T follicular helper cell (primary cell): Measurements from ENCODE around the gene TRNP1.
A peak's percentile ranks its signal among the peaks of the same experiment; 100 is the strongest.
"Not testable (repeated sequence)": the region's sequence is repeated elsewhere in the genome, so short reads cannot be mapped to it uniquely, and the experiment has no call there.

Source experiments
- DNase-seq: peaks from one replicate; pipeline ENCODE4 v3.0.0-alpha.2; 2020; ENCODE audit warnings: low read depth
- total RNA-seq, 2 experiments: gene quantifications; one replicate each; lab custom pipeline; 2026; lab: John Stamatoyannopoulos, UW

Gene TRNP1, protein sequence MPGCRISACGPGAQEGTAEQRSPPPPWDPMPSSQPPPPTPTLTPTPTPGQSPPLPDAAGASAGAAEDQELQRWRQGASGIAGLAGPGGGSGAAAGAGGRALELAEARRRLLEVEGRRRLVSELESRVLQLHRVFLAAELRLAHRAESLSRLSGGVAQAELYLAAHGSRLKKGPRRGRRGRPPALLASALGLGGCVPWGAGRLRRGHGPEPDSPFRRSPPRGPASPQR
- total RNA-seq = 0.35 to 0.36 reads per million in 2 experiments

DNA sequence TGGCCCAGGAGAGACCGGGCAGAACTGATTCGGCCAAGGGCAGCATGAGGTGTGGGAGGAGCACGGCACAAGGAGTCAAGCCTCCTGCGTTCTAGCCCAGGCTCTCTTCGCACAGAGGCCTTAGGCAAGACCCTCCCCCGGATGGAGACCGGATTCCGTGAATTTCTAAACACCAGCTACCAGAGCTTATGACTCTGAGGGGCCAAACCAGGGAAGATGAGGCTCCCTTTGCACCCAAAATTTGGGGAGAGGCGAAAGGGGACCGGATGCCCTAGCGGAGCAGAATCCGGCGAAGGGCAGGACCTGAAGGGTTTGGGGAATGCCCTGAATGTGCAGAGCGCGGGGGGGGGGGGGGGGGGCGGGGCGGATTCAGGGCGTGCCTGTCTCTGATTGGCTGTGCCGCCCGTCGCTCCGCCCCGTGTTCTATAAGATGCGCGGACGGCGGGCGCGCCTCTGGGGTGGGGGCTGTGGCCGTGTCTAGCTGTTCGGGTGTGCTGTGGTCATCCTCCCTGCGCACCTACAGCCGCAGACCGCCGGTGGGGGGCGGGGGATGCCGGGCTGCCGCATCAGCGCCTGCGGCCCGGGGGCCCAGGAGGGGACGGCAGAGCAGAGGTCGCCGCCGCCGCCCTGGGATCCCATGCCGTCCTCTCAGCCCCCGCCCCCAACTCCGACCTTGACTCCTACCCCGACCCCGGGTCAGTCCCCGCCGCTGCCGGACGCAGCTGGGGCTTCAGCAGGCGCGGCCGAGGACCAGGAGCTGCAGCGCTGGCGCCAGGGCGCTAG lies at the start of gene TRNP1:
TRNP1 (plus strand) TSS at position 456 of the 783 bp plus-strand sequence; CDS start at position 551, 95 bp downstream.
- DNase-seq = peak; percentile 55

DNA sequence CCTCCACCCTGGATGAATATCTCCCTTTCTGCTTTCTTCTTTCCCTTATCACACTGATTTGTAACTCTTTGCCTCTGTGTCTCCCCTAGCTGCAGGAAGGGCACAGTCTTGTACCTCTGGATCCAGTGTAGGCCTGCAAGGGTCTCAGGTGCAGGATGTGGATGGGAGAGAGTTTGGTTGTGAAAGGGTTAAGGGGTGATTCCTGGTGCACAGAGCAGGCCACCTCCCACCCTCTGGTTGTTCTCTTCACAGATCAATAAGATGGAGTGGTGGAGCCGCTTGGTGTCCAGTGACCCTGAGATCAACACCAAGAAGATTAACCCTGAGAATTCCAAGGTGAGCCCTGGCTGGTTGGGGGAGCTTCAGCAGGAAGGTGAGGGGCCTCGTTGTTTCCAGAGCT lies 48.4 kb upstream of the TRNP1 start:
- no peak for DNase-seq

DNA sequence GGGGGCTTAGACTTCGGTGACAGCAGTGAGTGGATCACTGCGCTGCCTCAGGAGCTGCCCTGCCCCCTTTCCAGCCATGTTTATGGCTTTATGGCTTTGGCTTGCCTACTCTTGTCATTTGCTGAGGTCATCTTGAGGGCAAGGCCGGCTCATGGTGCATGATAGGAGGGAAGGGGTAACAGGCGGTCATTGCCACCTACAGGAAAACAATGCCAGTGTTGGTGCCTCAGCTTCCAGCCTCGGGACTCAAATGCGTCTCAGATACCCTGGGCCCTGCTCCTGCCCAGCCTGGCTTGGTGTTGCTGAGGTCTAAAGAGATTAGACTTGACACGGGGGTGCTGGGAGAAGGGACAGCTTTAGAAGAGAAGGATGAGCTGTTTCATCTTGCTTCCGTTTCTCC lies 47.8 kb upstream of the TRNP1 start:
- DNase-seq = no peak

DNA sequence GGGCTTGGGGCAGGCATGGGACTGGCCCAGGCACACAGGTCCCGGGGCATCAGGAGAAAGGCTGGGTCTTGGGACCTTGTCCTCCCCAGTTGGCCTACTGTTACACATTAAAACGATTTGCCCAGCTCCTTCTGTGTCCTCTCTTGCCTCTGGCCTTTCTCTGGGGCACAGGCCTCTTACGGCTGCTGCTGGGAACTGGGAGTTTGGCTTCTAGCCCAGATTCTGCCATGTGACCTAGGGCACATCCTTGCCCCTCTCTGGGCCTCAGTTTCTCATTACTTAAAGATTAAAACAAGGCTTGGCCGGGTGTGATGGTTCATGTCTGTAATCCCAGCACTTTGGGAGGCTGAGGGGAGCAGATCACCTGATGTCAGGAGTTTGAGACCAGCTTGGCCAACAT lies 47.2 kb upstream of the TRNP1 start:
- DNase-seq = no peak

DNA sequence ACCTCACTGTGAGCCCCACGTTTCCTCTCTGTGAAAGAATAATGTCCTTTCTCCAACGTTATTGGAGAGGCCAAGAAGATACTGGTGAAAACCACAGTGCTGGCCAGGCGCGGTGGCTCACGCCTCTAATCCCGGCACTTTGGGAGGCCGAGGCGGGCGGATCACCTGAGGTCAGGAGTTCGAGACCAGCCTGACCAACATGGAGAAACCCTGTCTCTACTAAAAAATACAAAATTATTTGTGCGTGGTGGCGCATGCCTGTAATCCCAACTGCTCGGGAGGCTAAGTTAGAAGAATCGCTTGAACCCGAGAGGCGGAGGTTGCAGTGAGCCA lies 44.8 kb upstream of the TRNP1 start:
- DNase-seq = not testable (repeated sequence)

DNA sequence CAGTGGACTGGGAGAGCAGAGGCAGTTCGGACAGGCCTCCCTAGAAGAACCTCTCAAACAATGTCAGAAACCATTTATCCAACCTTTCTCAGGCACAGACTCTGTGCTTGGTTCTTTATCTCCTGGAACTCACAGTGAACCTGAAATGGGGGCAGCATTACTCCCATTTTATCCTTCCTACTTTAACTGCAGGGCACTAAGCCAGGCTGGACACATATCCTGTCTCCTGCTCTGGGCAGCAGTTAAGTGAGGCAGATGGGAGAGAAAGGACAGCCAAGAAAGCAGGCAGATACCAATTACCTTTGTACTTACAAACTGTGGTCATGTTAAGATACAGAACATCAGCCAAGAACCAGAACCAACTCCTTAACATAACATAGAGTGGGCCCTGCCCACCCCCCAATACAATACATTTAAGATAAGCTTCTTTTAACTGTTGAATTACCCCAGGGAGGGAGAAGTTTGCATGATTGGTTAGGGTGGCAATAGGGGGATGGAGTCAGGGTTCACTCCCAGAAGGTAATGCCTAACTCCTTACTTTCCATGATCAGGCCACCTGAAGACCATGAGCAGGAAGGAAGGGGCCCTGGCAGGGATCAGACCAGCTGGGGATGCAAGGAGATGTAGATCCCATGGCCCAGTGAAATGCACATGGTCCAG lies 44.1 kb upstream of the TRNP1 start:
- no peak for DNase-seq

DNA sequence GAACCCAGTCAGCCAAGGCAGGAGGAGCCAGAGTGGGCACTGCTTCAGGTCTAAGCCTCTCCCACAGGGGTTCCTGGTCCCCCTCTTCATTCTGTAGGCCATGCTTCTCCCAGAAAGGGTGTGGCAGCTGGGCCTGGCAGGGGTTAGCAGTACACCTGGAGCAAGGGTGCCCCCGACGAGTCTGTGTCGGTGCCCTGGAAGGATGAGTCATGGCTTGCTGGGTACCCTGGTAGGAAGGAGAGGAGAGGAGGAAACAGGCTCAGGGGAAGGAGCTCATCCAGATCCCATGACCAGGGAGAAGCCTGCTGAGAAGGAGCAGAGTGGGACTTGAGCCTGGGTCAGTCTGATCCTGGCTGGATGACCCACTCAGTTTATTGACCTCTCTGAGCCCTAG lies 43.6 kb upstream of the TRNP1 start:
- DNase-seq = no peak

DNA sequence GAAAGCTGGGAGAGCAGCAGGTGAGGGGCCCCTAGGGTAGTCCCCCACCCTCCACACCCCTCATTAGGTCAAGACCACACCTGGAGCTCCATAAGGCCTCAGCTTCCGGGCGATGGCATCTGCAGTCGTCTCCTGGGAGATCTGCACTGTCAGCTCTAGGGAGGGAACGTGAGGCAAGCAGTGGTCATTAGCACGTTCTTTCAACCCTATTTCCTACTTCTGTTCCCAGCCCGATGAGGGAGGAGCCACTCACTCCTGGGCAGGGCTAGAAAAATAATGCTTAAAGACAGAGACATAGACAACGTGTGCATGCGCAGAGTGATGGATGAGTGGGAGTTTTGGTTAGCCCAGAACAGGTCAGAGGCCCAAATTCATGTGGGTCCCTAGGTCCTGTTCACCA lies 42.9 kb upstream of the TRNP1 start:
- DNase-seq = no peak

DNA sequence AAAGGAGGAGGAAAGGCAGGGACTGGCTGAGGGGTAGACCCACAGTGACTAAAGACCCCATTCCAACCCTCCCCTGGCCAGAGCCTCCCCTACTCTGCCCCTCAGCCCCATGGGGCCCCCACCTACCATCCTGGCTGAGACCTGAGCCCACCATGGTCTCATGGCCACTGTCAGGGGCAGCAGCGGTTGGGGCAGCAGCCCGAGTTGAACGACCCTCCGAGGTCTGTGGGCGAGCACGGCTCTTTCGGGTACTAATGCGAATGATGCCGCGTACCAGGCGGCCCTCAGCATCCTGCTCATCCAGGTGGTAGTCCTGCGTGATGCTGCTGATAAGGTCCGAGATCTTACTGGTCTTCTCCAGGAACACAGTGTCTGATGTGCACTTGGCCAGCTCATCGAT lies 42.3 kb upstream of the TRNP1 start:
- no peak for DNase-seq

DNA sequence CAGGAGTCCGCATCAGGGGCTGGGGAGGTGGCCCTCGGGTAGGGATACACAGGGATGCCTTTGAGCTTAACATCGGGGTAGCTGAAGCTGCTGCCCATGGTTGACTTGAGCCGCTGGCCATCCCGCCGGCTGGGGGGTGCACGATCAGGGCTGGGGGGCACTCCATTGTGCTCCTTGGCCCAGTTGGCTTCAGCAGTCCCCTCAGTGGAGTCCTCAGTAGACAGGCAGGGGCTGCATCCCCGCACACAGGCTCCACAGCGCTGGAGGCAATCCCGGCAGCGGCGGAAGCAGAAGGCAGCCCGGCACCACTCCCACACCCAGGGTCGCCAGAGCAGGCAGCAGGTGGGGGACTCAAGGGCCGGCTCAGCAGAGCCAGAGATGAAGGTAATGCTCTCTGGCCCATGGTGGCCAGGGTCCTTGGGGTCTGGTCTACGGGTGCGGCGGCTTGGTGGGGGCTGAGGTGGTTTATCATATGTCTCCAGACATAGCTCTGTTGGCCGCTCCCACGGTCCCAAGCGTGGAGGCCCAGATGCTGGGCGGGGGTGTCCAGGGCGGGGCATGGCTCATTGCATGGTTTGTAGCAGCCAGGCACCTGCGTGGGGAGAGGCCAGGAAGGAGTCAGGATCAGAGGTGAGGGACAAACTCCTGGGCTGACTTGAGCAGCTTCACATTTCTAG lies 41.5 kb upstream of the TRNP1 start:
- no peak for DNase-seq

DNA sequence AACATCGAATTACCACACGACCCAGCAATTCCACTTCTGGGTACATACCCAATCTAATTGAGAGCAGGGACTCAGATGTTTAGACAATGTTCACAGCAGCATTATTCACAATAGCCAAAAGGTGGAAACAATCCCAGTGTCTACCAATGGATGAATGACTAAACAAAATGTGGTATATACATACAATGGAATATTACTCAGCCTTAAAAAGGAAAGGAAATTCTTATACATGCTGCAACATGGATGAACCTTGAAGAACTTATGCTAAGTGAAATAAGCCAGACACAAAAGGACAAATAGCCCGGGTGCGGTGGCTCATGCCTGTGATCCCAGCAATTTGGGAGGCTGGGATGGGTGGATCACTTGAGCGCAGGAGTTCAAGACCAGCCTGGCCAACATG lies 40.1 kb upstream of the TRNP1 start:
- no peak for DNase-seq

DNA sequence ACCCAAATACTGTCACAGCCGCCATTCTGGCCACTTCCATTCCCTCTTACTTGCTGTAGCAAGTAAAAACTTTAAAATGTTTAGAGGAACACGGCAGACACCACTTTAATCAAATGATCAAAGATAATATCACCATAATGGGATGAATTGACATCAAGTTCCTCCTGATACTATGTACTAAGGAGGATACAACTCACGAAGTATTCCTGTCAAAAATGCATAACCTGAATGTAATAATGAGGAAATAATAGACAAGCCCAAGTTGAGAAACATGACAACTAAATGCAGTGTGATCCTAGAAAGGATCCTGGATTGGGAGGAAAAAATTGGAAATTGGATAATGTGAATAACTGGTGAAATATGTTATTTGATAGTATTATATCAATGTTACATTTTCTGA lies 37.2 kb upstream of the TRNP1 start:
- no peak for DNase-seq

DNA sequence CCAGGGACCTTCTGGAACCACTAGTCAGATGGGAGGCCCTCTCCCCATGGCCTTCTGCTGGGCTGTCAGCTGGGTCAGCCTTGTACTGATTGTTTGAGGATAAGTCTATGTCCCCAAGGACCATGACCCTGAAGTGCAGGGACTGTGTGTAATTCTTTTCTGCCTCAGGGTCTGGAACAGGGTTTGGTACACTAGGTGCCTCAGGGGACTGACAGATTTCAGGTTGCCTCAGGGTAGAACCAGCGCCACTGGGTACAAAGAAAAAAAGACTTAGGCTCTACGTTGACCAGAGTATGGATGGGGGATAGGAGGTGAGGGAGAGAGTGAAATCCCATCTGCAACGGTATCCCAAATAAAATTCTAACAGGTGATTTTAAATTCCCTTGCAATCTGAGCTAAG lies 36.2 kb upstream of the TRNP1 start:
- DNase-seq = no peak

DNA sequence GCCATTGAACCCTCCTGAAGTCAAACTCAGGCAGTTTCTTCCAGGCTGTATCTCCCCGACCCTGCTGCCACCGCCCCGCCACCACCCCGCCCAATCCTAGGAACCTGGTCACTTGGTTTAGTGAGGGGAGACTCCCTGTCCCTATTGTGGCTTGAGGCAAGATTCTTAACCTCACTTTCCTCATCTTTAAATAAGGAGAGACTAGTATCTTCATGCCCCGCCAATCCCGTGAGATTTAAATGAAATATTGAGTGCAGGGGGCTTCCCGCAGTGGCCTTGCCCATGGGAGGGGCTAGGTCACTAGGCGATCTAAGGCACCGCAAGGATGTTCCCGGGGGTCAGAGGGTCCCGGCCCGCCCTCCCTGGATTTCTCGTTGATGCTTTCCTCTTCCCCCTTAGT lies 34.2 kb upstream of the TRNP1 start:
- no peak for DNase-seq

DNA sequence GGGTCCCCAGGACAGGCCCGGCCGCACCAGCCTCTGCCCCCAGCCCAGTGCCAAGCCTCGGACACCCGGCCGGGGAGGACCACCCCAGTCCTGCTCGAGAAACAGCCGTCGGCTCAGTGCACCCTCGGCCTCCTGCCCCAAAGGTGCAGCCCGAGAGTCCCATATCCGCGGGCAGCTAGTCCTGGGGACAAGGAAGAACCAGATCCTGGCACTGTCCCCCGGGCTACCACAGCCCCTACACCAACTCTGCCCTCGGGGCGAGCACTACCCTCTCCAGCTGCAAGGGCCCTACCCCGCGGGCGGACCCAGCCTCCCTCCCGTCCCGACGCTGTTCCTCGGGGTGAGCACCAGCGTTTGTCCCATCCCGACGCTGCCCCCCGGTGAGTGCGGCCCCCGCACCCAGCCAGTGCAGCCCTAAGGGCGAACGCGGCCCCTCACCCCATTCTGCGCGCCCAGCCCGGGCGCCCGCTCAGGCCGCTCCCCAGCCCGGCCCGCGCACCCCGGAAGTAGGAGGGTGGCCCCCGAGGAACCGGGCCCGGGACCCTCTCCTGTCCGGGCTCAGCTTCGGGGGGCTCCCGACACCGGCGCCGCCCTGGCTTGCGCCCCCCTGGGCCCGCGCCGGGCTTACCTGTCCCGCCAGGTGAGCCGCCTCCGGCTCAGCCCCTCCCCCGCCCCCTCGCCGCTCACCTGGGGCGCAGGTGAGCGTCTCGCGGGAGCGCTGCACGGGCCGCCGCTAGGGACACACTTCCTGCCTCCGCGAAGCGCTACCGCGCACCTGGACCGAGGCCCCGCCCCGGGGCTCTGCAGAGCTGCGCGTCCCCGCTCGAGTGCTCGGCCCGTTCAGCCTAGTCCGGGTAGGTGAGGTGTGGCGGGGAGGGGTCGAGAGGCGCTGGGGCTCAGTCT lies 33.5 kb upstream of the TRNP1 start, which contains the start of gene KDF1:
KDF1 (minus strand) TSS at position 747 of the 903 bp plus-strand sequence. CDS start 8,088 bp downstream, outside the sequence.
- DNase-seq = peak; percentile 45

DNA sequence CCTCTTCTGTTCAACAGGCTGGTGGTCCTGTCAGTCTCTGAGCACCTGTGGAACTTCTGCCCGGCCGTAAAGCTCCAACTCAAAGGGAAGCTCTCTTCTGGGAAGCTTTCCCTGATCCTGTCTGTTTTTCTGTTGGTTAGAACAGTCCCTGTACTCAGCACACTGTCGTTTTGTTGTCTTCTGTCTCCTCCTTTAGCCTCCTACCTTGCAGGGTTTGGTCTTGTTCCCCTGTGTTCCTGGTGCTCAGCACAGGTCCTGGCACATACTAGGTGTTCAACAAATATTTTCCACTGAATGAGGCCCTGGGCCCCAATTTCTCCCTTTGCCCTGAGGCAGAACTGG lies 32.9 kb upstream of the TRNP1 start:
- DNase-seq = no peak

DNA sequence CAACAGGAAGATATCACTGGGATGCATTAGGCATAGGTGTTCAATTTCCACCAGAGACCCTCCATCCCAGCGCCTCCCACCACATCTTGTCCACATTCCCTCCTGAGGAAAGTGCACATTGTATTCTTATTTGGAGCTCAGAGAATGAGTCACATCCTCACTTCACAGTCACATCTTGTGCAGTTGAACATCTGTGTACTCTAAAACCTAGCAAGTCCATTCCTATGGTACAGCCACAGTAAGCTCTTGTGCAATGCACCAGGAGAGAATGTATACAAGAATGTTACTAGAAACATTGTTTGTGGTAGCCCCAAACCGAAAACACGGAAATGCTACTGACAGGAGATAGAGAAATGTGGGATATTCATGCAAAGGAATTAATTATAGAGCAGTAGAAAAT lies 31.7 kb upstream of the TRNP1 start:
- no peak for DNase-seq

DNA sequence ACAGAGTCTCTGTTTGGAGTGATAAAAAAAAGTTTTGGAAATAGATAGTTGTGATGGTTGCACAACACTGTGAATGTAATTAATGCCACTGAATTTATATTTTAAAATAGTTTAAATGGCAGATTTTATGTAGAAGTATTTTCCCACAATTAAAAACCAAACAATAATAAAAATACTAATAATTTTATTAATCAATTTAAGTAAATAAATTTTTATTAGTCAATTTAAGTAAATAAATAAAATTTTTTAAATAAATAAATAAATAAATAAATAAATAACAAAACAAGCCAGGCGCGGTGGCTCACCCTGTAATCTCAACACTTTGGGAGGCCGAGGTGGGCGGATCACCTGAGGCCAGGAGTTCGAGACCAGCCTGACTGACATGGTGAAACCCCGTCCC lies 28.3 kb upstream of the TRNP1 start:
- DNase-seq = no peak

DNA sequence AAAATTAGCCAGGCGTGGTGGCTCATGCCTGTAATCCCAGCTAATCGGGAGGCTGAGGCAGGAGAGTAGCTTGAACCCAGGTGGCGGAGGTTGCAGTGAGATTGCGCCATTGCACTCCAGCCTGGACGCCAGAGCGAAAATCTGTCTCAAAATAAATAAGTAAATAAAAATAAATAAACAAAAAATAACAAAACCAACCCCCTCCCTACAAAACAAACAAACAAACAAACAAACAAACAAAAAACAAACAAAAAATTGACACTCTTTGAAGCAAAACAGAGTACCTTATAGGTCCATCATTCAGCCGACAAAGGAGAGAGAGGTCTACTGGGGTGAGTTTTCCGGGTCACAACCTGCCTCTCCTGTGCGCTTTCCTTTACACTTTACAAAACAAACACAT lies 27.9 kb upstream of the TRNP1 start:
- no peak for DNase-seq

DNA sequence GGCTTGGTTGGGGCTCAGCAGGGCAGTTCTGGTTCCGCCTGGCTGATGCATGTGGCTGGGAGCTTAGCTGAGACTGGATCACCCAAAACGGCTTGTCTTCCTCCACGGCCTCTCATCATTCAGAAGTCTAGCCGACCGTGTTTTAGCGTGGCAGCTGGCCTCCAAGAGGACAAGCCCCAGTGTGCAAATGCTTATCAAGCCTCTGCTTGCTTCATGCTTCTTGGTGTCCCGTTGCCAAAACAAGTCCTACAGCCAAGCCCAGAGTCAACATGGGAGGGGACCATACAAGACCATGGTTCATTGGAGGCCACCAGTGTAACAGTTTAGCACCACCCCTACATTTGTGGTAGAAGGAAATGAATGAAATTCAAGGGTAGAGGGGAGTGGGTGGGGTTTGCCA lies 22.7 kb upstream of the TRNP1 start:
- DNase-seq = no peak

DNA sequence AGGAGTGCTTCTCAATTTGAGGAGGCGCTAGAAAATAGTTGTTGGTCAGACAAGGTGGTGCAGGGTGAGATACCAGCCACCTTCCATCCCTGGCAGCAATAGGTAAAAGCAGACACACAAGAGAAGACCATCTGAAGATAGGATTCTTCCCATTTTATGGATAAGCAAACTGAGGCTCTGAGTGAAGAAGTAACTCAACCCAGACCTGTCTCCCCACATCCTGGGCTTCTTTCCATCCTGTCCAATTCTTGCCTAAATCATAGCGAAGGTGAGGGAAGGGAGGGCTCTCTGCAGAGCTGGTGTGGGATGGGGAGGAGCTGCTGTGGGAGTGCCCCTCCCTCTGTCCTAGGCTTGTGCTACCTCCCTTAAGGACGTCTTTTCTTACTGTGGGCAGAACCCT lies 21.9 kb upstream of the TRNP1 start:
- no peak for DNase-seq

DNA sequence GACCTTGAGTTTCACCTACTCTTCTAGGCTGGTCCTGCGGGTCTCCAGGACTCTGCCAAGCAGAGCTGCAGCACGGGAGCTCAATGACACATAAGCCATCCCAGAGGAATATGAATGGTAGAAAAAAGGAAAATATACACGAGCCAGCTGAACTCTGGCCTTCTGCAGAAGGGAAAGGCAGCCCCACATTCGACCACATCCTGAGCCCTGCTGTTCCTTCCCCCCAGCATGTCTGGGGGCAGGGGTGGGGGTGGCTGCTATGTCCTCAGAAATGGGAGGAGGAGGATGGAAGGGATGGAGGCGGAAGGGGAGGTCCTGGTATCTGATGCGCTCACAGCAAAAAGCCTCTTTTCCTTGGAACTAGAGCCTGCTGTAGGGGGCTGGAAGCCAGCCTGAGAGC lies 21.1 kb upstream of the TRNP1 start:
- DNase-seq = no peak
